ENCODE measurements around the gene RNASEH2B. TPM values are rescaled to one million over a fixed set of nuclear protein-coding genes. Genes with fewer than 3 reads are reported as not detected.

The RNASEH2B gene
- polyA plus RNA-seq, 4 donors, result 19.7 to 43.1 (median 33.8) TPM

DNA sequence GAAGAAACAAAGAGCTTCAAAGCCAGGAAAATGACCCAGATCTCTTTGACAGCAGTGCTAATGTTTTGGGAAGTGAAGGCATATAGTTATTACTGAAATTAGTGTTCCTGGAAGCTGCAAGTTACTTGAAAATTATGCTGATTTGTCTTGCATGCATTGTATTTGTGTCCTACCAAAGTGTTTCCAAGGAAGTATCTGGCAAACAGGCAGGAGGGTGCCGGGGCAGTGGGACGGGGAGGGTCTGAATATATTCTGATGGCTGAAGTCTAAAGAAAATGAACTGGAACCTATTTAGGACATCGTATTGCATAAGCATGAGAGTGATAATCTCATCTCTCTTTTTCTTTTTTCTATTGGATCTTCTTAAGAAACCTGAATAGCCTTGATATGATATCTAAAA lies 9.0 kb downstream of the RNASEH2B start:
- Histone ChIP-seq H3K9me3 (ENCODE audit: control insufficient read depth in 2 of 2, insufficient read depth in 1 of 2, low read depth in 1 of 2, low read length in 1 of 2) (peaks cover 2 to 18% of the 10 kb centered on the region in 2 donors), H3K27me3 (ENCODE audit: control insufficient read depth in 3 of 3, insufficient read depth in 3 of 3, low read length in 3 of 3) (no peaks in the 10 kb centered on the region), H3K4me1 (ENCODE audit: control insufficient read depth in 3 of 3, insufficient read depth in 2 of 3, low read depth in 1 of 3, low read length in 2 of 3) (peaks cover 0 to 17% (median 0%) of the 10 kb centered on the region in 3 donors), H3K36me3 (ENCODE audit: control insufficient read depth in 3 of 3, insufficient read depth in 2 of 3, low read depth in 1 of 3, low read length in 3 of 3) (peaks cover 0 to 2% (median 0%) of the 10 kb centered on the region in 3 donors), H3K4me3 (ENCODE audit: low read depth in 1 of 3, low read length in 3 of 3) (no peak overlapping the region), H3K27ac (ENCODE audit: low read depth in 1 of 3, low read length in 2 of 3) (no peak overlapping the region)
- DNase-seq (no peak), FAIRE-seq (no peak)
- 81 to 89% (median 85%) methylated on average over 3 of the region's 3 CpGs for WGBS, 3 donors

- DNase-seq, result no peak
- no peak for FAIRE-seq
- no peak overlapping the region for H3K27ac ChIP-seq (ENCODE audit: low read depth in 1 of 3, low read length in 2 of 3)
- H3K4me3 ChIP-seq (ENCODE audit: low read depth in 1 of 3, low read length in 3 of 3), result no peak overlapping the region
- no peaks in the 10 kb centered on the region for H3K27me3 ChIP-seq (ENCODE audit: control insufficient read depth in 3 of 3, insufficient read depth in 3 of 3, low read length in 3 of 3)
- peaks cover 0 to 17% (median 0%) of the 10 kb centered on the region in 3 donors for H3K4me1 ChIP-seq (ENCODE audit: control insufficient read depth in 3 of 3, insufficient read depth in 2 of 3, low read depth in 1 of 3, low read length in 2 of 3)
- peaks cover 2 to 18% of the 10 kb centered on the region in 2 donors for H3K9me3 ChIP-seq (ENCODE audit: control insufficient read depth in 2 of 2, insufficient read depth in 1 of 2, low read depth in 1 of 2, low read length in 1 of 2)
- peaks cover 0 to 2% (median 0%) of the 10 kb centered on the region in 3 donors for H3K36me3 ChIP-seq (ENCODE audit: control insufficient read depth in 3 of 3, insufficient read depth in 2 of 3, low read depth in 1 of 3, low read length in 3 of 3)
- 74 to 93% (median 90%) methylated on average over 2 of the region's 2 CpGs for WGBS, 3 donors
These were observed 9.7 kb downstream of the RNASEH2B start for GRCh38 chr13:50919277-50919676.

DNA sequence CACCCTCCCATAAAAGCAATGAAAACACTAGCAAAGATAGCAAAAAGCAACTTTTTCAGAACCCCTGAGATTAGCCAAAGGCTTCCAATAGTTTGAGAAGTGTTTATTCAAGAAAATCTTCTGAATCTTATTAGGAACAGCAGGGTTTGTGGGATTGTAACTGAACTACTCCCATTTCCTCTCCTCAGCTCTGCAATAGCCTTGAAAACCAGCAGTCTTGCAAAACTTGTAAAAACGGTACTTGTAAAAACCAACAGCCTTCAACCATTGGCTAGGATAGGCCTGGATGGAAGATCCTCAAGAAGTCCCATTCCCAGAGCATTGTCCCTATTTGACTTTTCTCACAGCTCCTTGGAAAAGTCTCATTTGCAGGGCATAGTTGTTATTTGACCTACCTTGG lies 12.1 kb downstream of the RNASEH2B start:
- no peak for FAIRE-seq
- 89 to 94% (median 93%) methylated on average over 1 of the region's 1 CpG for whole genome bisulfite sequencing, 3 donors
- no peaks in the 10 kb centered on the region for H3K27me3 ChIP-seq (ENCODE audit: control insufficient read depth in 3 of 3, insufficient read depth in 3 of 3, low read length in 3 of 3)
- DNase-seq, result no peak
- H3K27ac ChIP-seq (ENCODE audit: low read depth in 1 of 3, low read length in 2 of 3), result no peak overlapping the region
- H3K36me3 ChIP-seq (ENCODE audit: control insufficient read depth in 3 of 3, insufficient read depth in 2 of 3, low read depth in 1 of 3, low read length in 3 of 3), result peaks cover 0 to 2% (median 0%) of the 10 kb centered on the region in 3 donors
- peaks cover 2 to 27% of the 10 kb centered on the region in 2 donors for H3K9me3 ChIP-seq (ENCODE audit: control insufficient read depth in 2 of 2, insufficient read depth in 1 of 2, low read depth in 1 of 2, low read length in 1 of 2)
- no peak overlapping the region for H3K4me3 ChIP-seq (ENCODE audit: low read depth in 1 of 3, low read length in 3 of 3)
- peaks cover 0 to 4% (median 0%) of the 10 kb centered on the region in 3 donors for H3K4me1 ChIP-seq (ENCODE audit: control insufficient read depth in 3 of 3, insufficient read depth in 2 of 3, low read depth in 1 of 3, low read length in 2 of 3)

GRCh38 chr13:50923272-50923671 lies 13.7 kb downstream of the RNASEH2B start:
- DNase-seq (no peak), FAIRE-seq (no peak)
- no peaks in the 10 kb centered on the region for H3K4me1 ChIP-seq (ENCODE audit: control insufficient read depth in 3 of 3, insufficient read depth in 2 of 3, low read depth in 1 of 3, low read length in 2 of 3)
- 95 to 100% (median 97%) methylated on average over 1 of the region's 1 CpG for WGBS, 3 donors
- peaks cover 0 to 2% (median 0%) of the 10 kb centered on the region in 3 donors for H3K36me3 ChIP-seq (ENCODE audit: control insufficient read depth in 3 of 3, insufficient read depth in 2 of 3, low read depth in 1 of 3, low read length in 3 of 3)
- peaks cover 2 to 27% of the 10 kb centered on the region in 2 donors for H3K9me3 ChIP-seq (ENCODE audit: control insufficient read depth in 2 of 2, insufficient read depth in 1 of 2, low read depth in 1 of 2, low read length in 1 of 2)
- H3K27me3 ChIP-seq (ENCODE audit: control insufficient read depth in 3 of 3, insufficient read depth in 3 of 3, low read length in 3 of 3), result no peaks in the 10 kb centered on the region
- H3K27ac ChIP-seq (ENCODE audit: low read depth in 1 of 3, low read length in 2 of 3), result no peak overlapping the region
- H3K4me3 ChIP-seq (ENCODE audit: low read depth in 1 of 3, low read length in 3 of 3), result no peak overlapping the region

DNA sequence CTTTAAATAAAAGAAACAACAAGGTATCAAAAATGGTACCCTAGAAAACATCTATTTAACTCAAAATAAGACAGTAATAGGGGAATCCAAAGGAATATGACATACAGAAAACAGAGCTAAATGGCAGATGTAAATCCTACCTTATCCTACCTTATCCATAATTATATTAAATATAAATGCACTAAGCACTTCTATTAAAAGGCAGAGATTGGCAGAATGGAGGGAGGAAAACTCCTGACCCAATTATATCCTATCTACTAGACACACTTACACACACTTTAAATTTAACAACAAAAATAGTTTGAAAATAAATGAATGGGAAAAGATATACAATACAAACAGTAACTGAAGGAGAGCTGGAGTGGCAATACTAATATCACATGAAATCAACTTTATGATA lies 14.4 kb downstream of the RNASEH2B start:
- H3K9me3 ChIP-seq (ENCODE audit: control insufficient read depth in 2 of 2, insufficient read depth in 1 of 2, low read depth in 1 of 2, low read length in 1 of 2), result peaks cover 2 to 27% of the 10 kb centered on the region in 2 donors
- FAIRE-seq, result no peak
- H3K27ac ChIP-seq (ENCODE audit: low read depth in 1 of 3, low read length in 2 of 3), result no peak overlapping the region
- H3K27me3 ChIP-seq (ENCODE audit: control insufficient read depth in 3 of 3, insufficient read depth in 3 of 3, low read length in 3 of 3), result no peaks in the 10 kb centered on the region
- DNase-seq, result no peak
- H3K4me1 ChIP-seq (ENCODE audit: control insufficient read depth in 3 of 3, insufficient read depth in 2 of 3, low read depth in 1 of 3, low read length in 2 of 3), result no peaks in the 10 kb centered on the region
- H3K36me3 ChIP-seq (ENCODE audit: control insufficient read depth in 3 of 3, insufficient read depth in 2 of 3, low read depth in 1 of 3, low read length in 3 of 3), result peaks cover 0 to 2% (median 0%) of the 10 kb centered on the region in 3 donors
- no peak overlapping the region for H3K4me3 ChIP-seq (ENCODE audit: low read depth in 1 of 3, low read length in 3 of 3)

GRCh38 chr13:50927701-50928100 lies 18.1 kb downstream of the RNASEH2B start:
- H3K27ac ChIP-seq (ENCODE audit: low read depth in 1 of 3, low read length in 2 of 3), result no peak overlapping the region
- peaks cover 0 to 12% of the 10 kb centered on the region in 2 donors for H3K9me3 ChIP-seq (ENCODE audit: control insufficient read depth in 2 of 2, insufficient read depth in 1 of 2, low read depth in 1 of 2, low read length in 1 of 2)
- H3K4me3 ChIP-seq (ENCODE audit: low read depth in 1 of 3, low read length in 3 of 3), result no peak overlapping the region
- FAIRE-seq (no peak), DNase-seq (no peak)
- WGBS, 3 donors, result 75 to 91% (median 87%) methylated on average over 2 of the region's 2 CpGs
- H3K36me3 ChIP-seq (ENCODE audit: control insufficient read depth in 3 of 3, insufficient read depth in 2 of 3, low read depth in 1 of 3, low read length in 3 of 3), result peaks cover 0 to 3% (median 0%) of the 10 kb centered on the region in 3 donors
- no peaks in the 10 kb centered on the region for H3K4me1 ChIP-seq (ENCODE audit: control insufficient read depth in 3 of 3, insufficient read depth in 2 of 3, low read depth in 1 of 3, low read length in 2 of 3)
- H3K27me3 ChIP-seq (ENCODE audit: control insufficient read depth in 3 of 3, insufficient read depth in 3 of 3, low read length in 3 of 3), result no peaks in the 10 kb centered on the region

GRCh38 chr13:50928102-50928501 lies 18.5 kb downstream of the RNASEH2B start:
- no peak overlapping the region for H3K27ac ChIP-seq (ENCODE audit: low read depth in 1 of 3, low read length in 2 of 3)
- H3K4me1 ChIP-seq (ENCODE audit: control insufficient read depth in 3 of 3, insufficient read depth in 2 of 3, low read depth in 1 of 3, low read length in 2 of 3), result no peaks in the 10 kb centered on the region
- FAIRE-seq (no peak), DNase-seq (no peak)
- H3K9me3 ChIP-seq (ENCODE audit: control insufficient read depth in 2 of 2, insufficient read depth in 1 of 2, low read depth in 1 of 2, low read length in 1 of 2), result peaks cover 0 to 9% of the 10 kb centered on the region in 2 donors
- H3K27me3 ChIP-seq (ENCODE audit: control insufficient read depth in 3 of 3, insufficient read depth in 3 of 3, low read length in 3 of 3), result no peaks in the 10 kb centered on the region
- no peak overlapping the region for H3K4me3 ChIP-seq (ENCODE audit: low read depth in 1 of 3, low read length in 3 of 3)
- WGBS, 3 donors, result 64 to 92% (median 87%) methylated on average over 2 of the region's 2 CpGs
- H3K36me3 ChIP-seq (ENCODE audit: control insufficient read depth in 3 of 3, insufficient read depth in 2 of 3, low read depth in 1 of 3, low read length in 3 of 3), result peaks cover 0 to 7% (median 0%) of the 10 kb centered on the region in 3 donors

DNA sequence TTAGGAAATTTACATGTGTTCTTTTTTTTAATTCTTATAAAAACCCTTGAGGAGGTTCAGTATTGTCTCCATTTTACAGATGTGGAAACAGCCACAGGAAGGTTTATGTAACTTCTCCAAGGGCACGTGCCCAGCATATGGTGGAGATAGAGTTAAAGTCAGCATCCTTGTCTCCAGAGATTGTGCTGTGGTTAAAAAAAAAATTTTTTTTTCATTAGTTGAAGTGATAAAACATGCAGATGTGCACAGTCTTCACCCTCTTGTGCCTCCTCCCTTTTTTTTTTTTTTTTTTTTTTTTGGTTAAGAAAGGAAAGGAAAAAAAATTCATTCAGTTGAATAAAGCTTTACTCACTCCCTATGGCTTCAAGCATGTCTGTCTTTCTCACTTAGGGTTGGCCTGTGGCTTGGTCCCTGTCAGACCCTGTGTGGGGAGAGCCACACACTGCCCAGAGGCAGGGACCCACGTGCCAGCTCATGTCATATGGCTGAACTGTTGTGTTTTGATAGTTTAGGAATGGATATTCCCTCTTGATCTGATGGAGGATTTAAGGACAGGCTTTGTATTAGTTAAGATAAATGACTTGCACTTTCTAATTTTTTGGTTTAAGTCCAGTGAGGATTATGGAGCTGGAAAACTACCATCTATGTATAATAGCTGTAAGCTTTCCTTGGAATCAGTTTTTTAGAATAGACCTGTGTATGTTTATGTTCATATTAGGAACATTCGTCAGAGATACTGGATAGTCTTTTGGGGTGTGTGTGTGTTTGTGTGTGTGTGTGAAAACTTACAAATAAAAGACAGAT lies 19.3 kb downstream of the RNASEH2B start:
- peaks cover 0 to 9% (median 1%) of the 10 kb centered on the region in 3 donors for H3K36me3 ChIP-seq (ENCODE audit: control insufficient read depth in 3 of 3, insufficient read depth in 2 of 3, low read depth in 1 of 3, low read length in 3 of 3)
- H3K9me3 ChIP-seq (ENCODE audit: control insufficient read depth in 2 of 2, insufficient read depth in 1 of 2, low read depth in 1 of 2, low read length in 1 of 2), result peaks cover 0 to 9% of the 10 kb centered on the region in 2 donors
- no peak overlapping the region for H3K27ac ChIP-seq (ENCODE audit: low read depth in 1 of 3, low read length in 2 of 3)
- no peaks in the 10 kb centered on the region for H3K4me1 ChIP-seq (ENCODE audit: control insufficient read depth in 3 of 3, insufficient read depth in 2 of 3, low read depth in 1 of 3, low read length in 2 of 3)
- no peaks in the 10 kb centered on the region for H3K27me3 ChIP-seq (ENCODE audit: control insufficient read depth in 3 of 3, insufficient read depth in 3 of 3, low read length in 3 of 3)
- H3K4me3 ChIP-seq (ENCODE audit: low read depth in 1 of 3, low read length in 3 of 3), result no peak overlapping the region
- no peak for DNase-seq
- no peak for FAIRE-seq
- 70 to 95% (median 94%) methylated on average over 3 of the region's 3 CpGs for WGBS, 3 donors
